NCI-H526 (cell line): ENCODE measurements around the gene LIPM.
"Not testable (repeated sequence)": the region's sequence is repeated elsewhere in the genome, so short reads cannot be mapped to it uniquely, and the experiment has no call there.

Source experiments
- DNase-seq, 2 experiments: peaks; one replicate each; lab custom pipeline; 2025; lab: John Stamatoyannopoulos, UW

LIPM gene

GRCh38 chr10:88837632-88838031 lies 35.1 kb downstream of the LIPM start:
- not testable (repeated sequence) for DNase-seq

- no peak for DNase-seq
These were observed 36.3 kb downstream of the LIPM start for GRCh38 chr10:88838766-88839350.

- DNase-seq = no peak
These were observed 37.6 kb downstream of the LIPM start for GRCh38 chr10:88840104-88840503.

GRCh38 chr10:88840881-88841280 lies 38.4 kb downstream of the LIPM start:
- DNase-seq = no peak

- no peak for DNase-seq
These were observed 39.0 kb downstream of the LIPM start for GRCh38 chr10:88841316-88842111.

GRCh38 chr10:88843171-88843570 lies 40.6 kb downstream of the LIPM start:
- DNase-seq = no peak

GRCh38 chr10:88848499-88848898 lies 46.0 kb downstream of the LIPM start:
- no peak for DNase-seq

- no peak for DNase-seq
These were observed 46.7 kb downstream of the LIPM start for GRCh38 chr10:88849234-88849633.

- DNase-seq = no peak
These were observed 48.2 kb downstream of the LIPM start for GRCh38 chr10:88850712-88851111.

GRCh38 chr10:88851706-88852105 lies 49.2 kb downstream of the LIPM start, which contains the start of gene ANKRD22:
Gene ANKRD22, minus strand, starts transcription at chr10:88851844. Its CDS starts 237 bp downstream, at chr10:88851607.
- DNase-seq = peak; percentile 69 to 78

- no peak for DNase-seq
These were observed 49.8 kb downstream of the LIPM start for GRCh38 chr10:88852327-88852726.

- no peak for DNase-seq
These were observed 50.8 kb downstream of the LIPM start for GRCh38 chr10:88853155-88853881.

GRCh38 chr10:88854684-88855083 lies 52.2 kb downstream of the LIPM start:
- DNase-seq = no peak

- no peak for DNase-seq
These were observed 55.3 kb downstream of the LIPM start for GRCh38 chr10:88857831-88858230.

GRCh38 chr10:88858491-88858890 lies 56.0 kb downstream of the LIPM start:
- no peak for DNase-seq

GRCh38 chr10:88861036-88861435 lies 58.5 kb downstream of the LIPM start:
- no peak for DNase-seq

- DNase-seq = peak in 1 of 2 experiments; percentile 2
These were observed 62.8 kb downstream of the LIPM start for GRCh38 chr10:88865281-88865876.

- no peak for DNase-seq
These were observed 63.9 kb downstream of the LIPM start for GRCh38 chr10:88866454-88866853.

GRCh38 chr10:88870089-88870488 lies 67.6 kb downstream of the LIPM start:
- peak in 1 of 2 experiments; percentile 16 for DNase-seq
